ENCODE data around the gene TFIP11. TPM values are rescaled to one million over a fixed set of nuclear protein-coding genes. Genes with fewer than 3 reads are reported as not detected.

Gene TFIP11
- 34.2 TPM for total RNA-seq
- 26.7 TPM for polyA plus RNA-seq (ENCODE audit: insufficient read depth, low read depth, low replicate concordance)
- long read RNA-seq, donor 1, transcript TFIP11-204 (15 exons, 3,586 nt): major isoform, 7 of 40 reads
- long read RNA-seq, donor 1, partial matches to known transcripts: 31 of 40 reads
- long read RNA-seq, donor 1, other reads (novel, unspliced or antisense): 0 of 40 reads
- long read RNA-seq, donor 2, partial matches to known transcripts: 8 of 17 reads
- long read RNA-seq, donor 2, other reads (novel, unspliced or antisense): 5 of 17 reads
- long read RNA-seq, donor 3, transcript TFIP11-204 (15 exons, 3,586 nt): major isoform, 10 of 16 reads
- long read RNA-seq, donor 3, partial matches to known transcripts: 5 of 16 reads
- long read RNA-seq, donor 3, other reads (novel, unspliced or antisense): 0 of 16 reads
- long read RNA-seq, donor 4, partial matches to known transcripts: 7 of 10 reads
- long read RNA-seq, donor 4, other reads (novel, unspliced or antisense): 0 of 10 reads
- long read RNA-seq, donor 5: 0 reads
- long read RNA-seq, donor 6, transcript TFIP11-204 (15 exons, 3,586 nt): major isoform, 6 of 10 reads
- long read RNA-seq, donor 6, partial matches to known transcripts: 0 of 10 reads
- long read RNA-seq, donor 6, other reads (novel, unspliced or antisense): 0 of 10 reads
- long read RNA-seq, donor 7, transcript TFIP11-201 (16 exons, 2,896 nt): minor isoform, 7 of 63 reads
- long read RNA-seq, donor 7, transcript TFIP11-204 (15 exons, 3,586 nt): major isoform, 29 of 63 reads
- long read RNA-seq, donor 7, partial matches to known transcripts: 6 of 63 reads
- long read RNA-seq, donor 7, other reads (novel, unspliced or antisense): 21 of 63 reads
- long read RNA-seq, donor 8, partial matches to known transcripts: 8 of 12 reads
- long read RNA-seq, donor 8, other reads (novel, unspliced or antisense): 0 of 12 reads
- long read RNA-seq, donor 9, partial matches to known transcripts: 5 of 8 reads
- long read RNA-seq, donor 9, other reads (novel, unspliced or antisense): 0 of 8 reads
- long read RNA-seq, donor 10: 0 reads

DNA sequence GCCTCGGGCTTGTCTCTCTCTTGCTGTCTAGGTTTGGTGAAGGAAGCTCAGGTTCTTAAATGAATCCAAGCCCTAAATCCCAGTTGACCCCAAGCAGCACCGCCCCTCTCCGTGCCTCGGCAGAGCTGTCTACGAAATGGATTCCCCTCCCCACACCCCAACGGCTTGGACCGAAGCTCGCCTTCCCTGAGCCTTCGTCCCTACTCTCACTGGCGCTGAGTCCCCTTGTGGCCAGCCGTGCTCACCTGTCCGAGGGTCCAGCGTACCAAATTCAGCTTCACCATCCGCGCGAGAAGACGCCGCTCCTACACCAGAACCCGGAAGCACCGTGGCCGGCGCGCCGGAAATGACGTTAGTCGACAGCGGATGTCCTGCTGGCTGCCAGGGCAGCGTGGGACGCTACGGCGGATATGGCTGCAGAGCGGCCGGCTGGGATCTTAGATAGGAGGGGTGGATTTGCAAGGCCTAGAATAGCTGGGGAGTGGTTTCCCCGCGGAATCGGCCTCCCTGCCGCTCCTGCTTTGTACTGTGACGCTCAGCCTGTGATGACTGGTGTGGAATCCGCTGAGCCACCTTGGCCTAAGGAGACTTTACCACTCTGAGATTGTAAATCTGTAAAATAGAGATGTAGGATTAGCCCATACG lies at the start of gene TFIP11:
Gene TFIP11 (minus strand): TSS at position 325 of the 645 bp plus-strand sequence. CDS start 2,201 bp downstream, outside the sequence.
- H3K9me3 ChIP-seq (ENCODE audit: control insufficient read depth in 2 of 3, insufficient read depth in 1 of 3, low read length in 3 of 3): no peaks in the 10 kb centered on the region
- H3K4me1 ChIP-seq (ENCODE audit: control insufficient read depth in 2 of 3, insufficient read depth in 2 of 3, low read depth in 1 of 3, low read length in 3 of 3): peaks cover 3 to 15% (median 12%) of the 10 kb centered on the region in 3 donors
- TF ChIP-seq, protein P1, sequence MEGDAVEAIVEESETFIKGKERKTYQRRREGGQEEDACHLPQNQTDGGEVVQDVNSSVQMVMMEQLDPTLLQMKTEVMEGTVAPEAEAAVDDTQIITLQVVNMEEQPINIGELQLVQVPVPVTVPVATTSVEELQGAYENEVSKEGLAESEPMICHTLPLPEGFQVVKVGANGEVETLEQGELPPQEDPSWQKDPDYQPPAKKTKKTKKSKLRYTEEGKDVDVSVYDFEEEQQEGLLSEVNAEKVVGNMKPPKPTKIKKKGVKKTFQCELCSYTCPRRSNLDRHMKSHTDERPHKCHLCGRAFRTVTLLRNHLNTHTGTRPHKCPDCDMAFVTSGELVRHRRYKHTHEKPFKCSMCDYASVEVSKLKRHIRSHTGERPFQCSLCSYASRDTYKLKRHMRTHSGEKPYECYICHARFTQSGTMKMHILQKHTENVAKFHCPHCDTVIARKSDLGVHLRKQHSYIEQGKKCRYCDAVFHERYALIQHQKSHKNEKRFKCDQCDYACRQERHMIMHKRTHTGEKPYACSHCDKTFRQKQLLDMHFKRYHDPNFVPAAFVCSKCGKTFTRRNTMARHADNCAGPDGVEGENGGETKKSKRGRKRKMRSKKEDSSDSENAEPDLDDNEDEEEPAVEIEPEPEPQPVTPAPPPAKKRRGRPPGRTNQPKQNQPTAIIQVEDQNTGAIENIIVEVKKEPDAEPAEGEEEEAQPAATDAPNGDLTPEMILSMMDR (IDR thresholded peaks at IDR 0.05; ENCODE audit: borderline replicate concordance, extremely low read depth, insufficient read depth): no peak
- H3K36me3 ChIP-seq (ENCODE audit: control insufficient read depth in 2 of 3, insufficient read depth in 3 of 3, low read length in 3 of 3): peaks cover 5 to 10% (median 9%) of the 10 kb centered on the region in 3 donors
- intact Hi-C loops (cut with DNase I): no loop called here
- peak within 1 kb of the TSS in 1 of 2 donors; percentile 66 for H3K27ac ChIP-seq (ENCODE audit: low read depth in 2 of 2, low read length in 2 of 2)
- FAIRE-seq (no peak), DNase-seq (peak; percentile 95 to 98 (median 96))
- no peaks in the 10 kb centered on the region for H3K27me3 ChIP-seq (ENCODE audit: control insufficient read depth, insufficient read depth, low read length)
- peak within 1 kb of the TSS; percentile 74 to 84 (median 80) for H3K9ac ChIP-seq (ENCODE audit: low read length in 3 of 3)
- H3K4me3 ChIP-seq (ENCODE audit: low read length in 3 of 3): peak within 1 kb of the TSS; percentile 93 to 98 (median 98)

DNA sequence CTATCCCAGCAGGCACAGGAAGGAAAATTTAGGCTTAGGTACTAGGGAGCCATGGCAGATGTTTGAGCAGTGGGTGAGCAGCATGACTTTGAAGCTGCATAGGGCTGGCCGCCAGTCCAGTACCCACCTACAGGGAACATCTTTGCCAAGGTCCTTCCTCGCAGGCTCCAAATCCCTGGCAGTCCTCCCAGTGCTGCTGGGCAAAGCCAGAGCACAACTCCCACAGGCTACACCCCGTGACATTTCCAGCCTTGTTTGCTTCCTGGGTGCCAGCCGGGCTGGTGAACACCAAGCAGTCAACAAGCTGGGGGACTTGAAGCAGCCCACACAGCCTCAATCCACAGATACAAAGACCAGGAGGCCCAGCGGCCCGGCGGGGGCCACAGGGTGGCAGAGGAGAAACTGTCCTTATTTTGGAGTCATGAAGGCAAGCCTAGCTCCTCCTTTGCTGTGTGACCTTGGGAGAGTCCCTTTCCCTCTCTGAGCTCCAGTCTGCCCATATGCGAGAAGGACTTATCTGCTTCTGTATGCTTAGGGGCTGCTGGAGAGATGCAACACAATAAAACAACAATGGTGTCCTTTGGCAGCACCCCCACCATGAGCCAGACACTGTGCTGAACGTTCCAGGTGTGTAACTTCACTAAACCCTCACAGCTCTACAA lies 49.6 kb upstream of the TFIP11 start:
- intact Hi-C loops (cut with DNase I): no loop called here
- no peak for DNase-seq
- no peaks in the 10 kb centered on the region for H3K9me3 ChIP-seq (ENCODE audit: control insufficient read depth in 2 of 3, insufficient read depth in 1 of 3, low read length in 3 of 3)

More for the DNA sequence above, 49.6 kb upstream of the TFIP11 start:
- TF ChIP-seq, protein P1 (IDR thresholded peaks at IDR 0.05; ENCODE audit: borderline replicate concordance, extremely low read depth, insufficient read depth): no peak
- no peak for FAIRE-seq
- Histone ChIP-seq H3K27ac (ENCODE audit: low read depth in 2 of 2, low read length in 2 of 2) (peak overlapping the region; percentile 7 to 41), H3K9ac (ENCODE audit: low read length in 3 of 3) (no peak overlapping the region), H3K4me3 (ENCODE audit: low read length in 3 of 3) (no peak overlapping the region), H3K4me1 (ENCODE audit: control insufficient read depth in 2 of 3, insufficient read depth in 2 of 3, low read depth in 1 of 3, low read length in 3 of 3) (peaks cover 0 to 19% (median 8%) of the 10 kb centered on the region in 3 donors), H3K36me3 (ENCODE audit: control insufficient read depth in 2 of 3, insufficient read depth in 3 of 3, low read length in 3 of 3) (no peaks in the 10 kb centered on the region), H3K27me3 (ENCODE audit: control insufficient read depth, insufficient read depth, low read length) (no peaks in the 10 kb centered on the region)

All from kidney (tissue), 22 donors.